Measurements from ENCODE around the gene HMX1. TPM values are rescaled to one million over a fixed set of nuclear protein-coding genes. Genes with fewer than 3 reads are reported as not detected.

The HMX1 gene
- total and polyA plus RNA-seq, 2 experiments from 2014 or later = not detected

- WGBS (ENCODE audit: low lambda C conversion rate, missing lambda C conversion rate) = 83% methylated on average over 6 of the region's 6 CpGs
- TF ChIP-seq CTCF (IDR thresholded peaks at IDR 0.05; ENCODE audit: poor library complexity) (no peak), EZH2phosphoT487 (IDR thresholded peaks at IDR 0.05; ENCODE audit: low read depth, severe bottlenecking, unreplicated experiment) (no peak), EZH2 (IDR thresholded peaks at IDR 0.05; ENCODE audit: borderline replicate concordance) (no peak)
- H3K27ac ChIP-seq = no peak overlapping the region
- no peaks in the 10 kb centered on the region for H3K4me1 ChIP-seq (ENCODE audit: insufficient read depth)
- H3K9me3 ChIP-seq (ENCODE audit: low read depth) = no peaks in the 10 kb centered on the region
- no peaks in the 10 kb centered on the region for H4K20me1 ChIP-seq (ENCODE audit: insufficient read depth, poor library complexity, severe bottlenecking)
- no peaks in the 10 kb centered on the region for H3K9me2 ChIP-seq (replicated peaks; ENCODE audit: insufficient read depth)
- no peaks in the 10 kb centered on the region for H3K27me3 ChIP-seq
- H3K36me3 ChIP-seq (replicated peaks; ENCODE audit: insufficient read depth, low read depth) = no peaks in the 10 kb centered on the region
- no peak overlapping the region for H2AFZ ChIP-seq
- H3K4me3 ChIP-seq = no peak overlapping the region
- DNase-seq (ENCODE audit: low spot score) = no peak
- no peak overlapping the region for H3K4me2 ChIP-seq
- H3K79me2 ChIP-seq = no peaks in the 10 kb centered on the region
These were observed 33.0 kb upstream of the HMX1 start for GRCh38 chr4:8904666-8905065.

- Histone ChIP-seq H3K4me1 (ENCODE audit: insufficient read depth) (no peaks in the 10 kb centered on the region), H4K20me1 (ENCODE audit: insufficient read depth, poor library complexity, severe bottlenecking) (no peaks in the 10 kb centered on the region), H3K27ac (no peak overlapping the region), H3K79me2 (no peaks in the 10 kb centered on the region), H3K9me3 (ENCODE audit: low read depth) (no peaks in the 10 kb centered on the region), H3K4me2 (no peak overlapping the region), H3K36me3 (replicated peaks; ENCODE audit: insufficient read depth, low read depth) (no peaks in the 10 kb centered on the region), H3K27me3 (no peaks in the 10 kb centered on the region), H3K9me2 (replicated peaks; ENCODE audit: insufficient read depth) (no peaks in the 10 kb centered on the region), H3K4me3 (no peak overlapping the region), H2AFZ (no peak overlapping the region)
- TF ChIP-seq EZH2 (IDR thresholded peaks at IDR 0.05; ENCODE audit: borderline replicate concordance) (no peak), CTCF (IDR thresholded peaks at IDR 0.05; ENCODE audit: poor library complexity) (no peak), EZH2phosphoT487 (IDR thresholded peaks at IDR 0.05; ENCODE audit: low read depth, severe bottlenecking, unreplicated experiment) (no peak)
- DNase-seq (ENCODE audit: low spot score) = no peak
- 89% methylated on average over 9 of the region's 9 CpGs for WGBS (ENCODE audit: low lambda C conversion rate, missing lambda C conversion rate)
These were observed 32.4 kb upstream of the HMX1 start for GRCh38 chr4:8904041-8904501.

- Histone ChIP-seq H3K27me3 (peaks cover 19% of the 10 kb centered on the region), H3K79me2 (no peaks in the 10 kb centered on the region), H3K4me2 (no peak overlapping the region), H3K4me1 (ENCODE audit: insufficient read depth) (no peaks in the 10 kb centered on the region), H3K27ac (no peak overlapping the region), H4K20me1 (ENCODE audit: insufficient read depth, poor library complexity, severe bottlenecking) (no peaks in the 10 kb centered on the region), H3K9me3 (ENCODE audit: low read depth) (no peaks in the 10 kb centered on the region), H2AFZ (no peak overlapping the region), H3K9me2 (replicated peaks; ENCODE audit: insufficient read depth) (no peaks in the 10 kb centered on the region), H3K4me3 (no peak overlapping the region), H3K36me3 (replicated peaks; ENCODE audit: insufficient read depth, low read depth) (no peaks in the 10 kb centered on the region)
- TF ChIP-seq EZH2phosphoT487 (IDR thresholded peaks at IDR 0.05; ENCODE audit: low read depth, severe bottlenecking, unreplicated experiment) (no peak), CTCF (IDR thresholded peaks at IDR 0.05; ENCODE audit: poor library complexity) (no peak), EZH2 (IDR thresholded peaks at IDR 0.05; ENCODE audit: borderline replicate concordance) (no peak)
- 89% methylated on average over 6 of the region's 6 CpGs for WGBS (ENCODE audit: low lambda C conversion rate, missing lambda C conversion rate)
- no peak for DNase-seq (ENCODE audit: low spot score)
These were observed 29.7 kb upstream of the HMX1 start for GRCh38 chr4:8901335-8901734.

GRCh38 chr4:8900588-8900987, 28.9 kb upstream of the HMX1 start:
- H3K27ac ChIP-seq = no peak overlapping the region
- no peaks in the 10 kb centered on the region for H3K9me2 ChIP-seq (replicated peaks; ENCODE audit: insufficient read depth)
- H3K4me2 ChIP-seq = no peak overlapping the region
- H3K27me3 ChIP-seq = peaks cover 27% of the 10 kb centered on the region
- H4K20me1 ChIP-seq (ENCODE audit: insufficient read depth, poor library complexity, severe bottlenecking) = no peaks in the 10 kb centered on the region
- no peak overlapping the region for H3K4me3 ChIP-seq
- H3K79me2 ChIP-seq = no peaks in the 10 kb centered on the region
- no peak for DNase-seq (ENCODE audit: low spot score)
- H3K9me3 ChIP-seq (ENCODE audit: low read depth) = no peaks in the 10 kb centered on the region
- no peak overlapping the region for H2AFZ ChIP-seq
- no peaks in the 10 kb centered on the region for H3K36me3 ChIP-seq (replicated peaks; ENCODE audit: insufficient read depth, low read depth)
- no peak for TF ChIP-seq EZH2phosphoT487 (IDR thresholded peaks at IDR 0.05; ENCODE audit: low read depth, severe bottlenecking, unreplicated experiment)
- no peak for TF ChIP-seq CTCF (IDR thresholded peaks at IDR 0.05; ENCODE audit: poor library complexity)
- TF ChIP-seq EZH2 (IDR thresholded peaks at IDR 0.05; ENCODE audit: borderline replicate concordance) = no peak
- H3K4me1 ChIP-seq (ENCODE audit: insufficient read depth) = no peaks in the 10 kb centered on the region
- WGBS (ENCODE audit: low lambda C conversion rate, missing lambda C conversion rate) = 86% methylated on average over 6 of the region's 6 CpGs

All from hepatocyte (in vitro differentiated cells).